Measurements from ENCODE around the gene CD55.

- TF ChIP-seq POLR2AphosphoS5 (IDR thresholded peaks at IDR 0.05) (no peak), POLR2A (IDR thresholded peaks at IDR 0.05) (no peak)
- TF ChIP-seq, protein P1, sequence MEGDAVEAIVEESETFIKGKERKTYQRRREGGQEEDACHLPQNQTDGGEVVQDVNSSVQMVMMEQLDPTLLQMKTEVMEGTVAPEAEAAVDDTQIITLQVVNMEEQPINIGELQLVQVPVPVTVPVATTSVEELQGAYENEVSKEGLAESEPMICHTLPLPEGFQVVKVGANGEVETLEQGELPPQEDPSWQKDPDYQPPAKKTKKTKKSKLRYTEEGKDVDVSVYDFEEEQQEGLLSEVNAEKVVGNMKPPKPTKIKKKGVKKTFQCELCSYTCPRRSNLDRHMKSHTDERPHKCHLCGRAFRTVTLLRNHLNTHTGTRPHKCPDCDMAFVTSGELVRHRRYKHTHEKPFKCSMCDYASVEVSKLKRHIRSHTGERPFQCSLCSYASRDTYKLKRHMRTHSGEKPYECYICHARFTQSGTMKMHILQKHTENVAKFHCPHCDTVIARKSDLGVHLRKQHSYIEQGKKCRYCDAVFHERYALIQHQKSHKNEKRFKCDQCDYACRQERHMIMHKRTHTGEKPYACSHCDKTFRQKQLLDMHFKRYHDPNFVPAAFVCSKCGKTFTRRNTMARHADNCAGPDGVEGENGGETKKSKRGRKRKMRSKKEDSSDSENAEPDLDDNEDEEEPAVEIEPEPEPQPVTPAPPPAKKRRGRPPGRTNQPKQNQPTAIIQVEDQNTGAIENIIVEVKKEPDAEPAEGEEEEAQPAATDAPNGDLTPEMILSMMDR (IDR thresholded peaks at IDR 0.05): no peak
Observed at GRCh38 chr1:207362962-207363860, 41.7 kb downstream of the CD55 start.

All from prostate gland (tissue), 2 donors.